CD1c-positive myeloid dendritic cell (primary cell): ENCODE results near the gene ANP32B.
"Not testable (repeated sequence)": the region's sequence is repeated elsewhere in the genome, so short reads cannot be mapped to it uniquely, and the experiment has no call there.

Experiments used
- DNase-seq: peaks from one replicate; pipeline ENCODE4 v3.0.0-alpha.2; 2016; ENCODE audit errors: extremely low spot score

ANP32B gene

GRCh38 chr9:97963232-97963631 is 19.9 kb upstream of the ANP32B start:
- no peak for DNase-seq

GRCh38 chr9:97964901-97965300 is 18.2 kb upstream of the ANP32B start:
- DNase-seq, result no peak

- DNase-seq, result no peak
These were observed 16.6 kb upstream of the ANP32B start for GRCh38 chr9:97966493-97966892.

- no peak for DNase-seq
These were observed 14.1 kb upstream of the ANP32B start for GRCh38 chr9:97969014-97969413.

GRCh38 chr9:97970165-97970564 is 13.0 kb upstream of the ANP32B start:
- no peak for DNase-seq

GRCh38 chr9:97972753-97973152 is 10.4 kb upstream of the ANP32B start:
- DNase-seq, result no peak

DNA sequence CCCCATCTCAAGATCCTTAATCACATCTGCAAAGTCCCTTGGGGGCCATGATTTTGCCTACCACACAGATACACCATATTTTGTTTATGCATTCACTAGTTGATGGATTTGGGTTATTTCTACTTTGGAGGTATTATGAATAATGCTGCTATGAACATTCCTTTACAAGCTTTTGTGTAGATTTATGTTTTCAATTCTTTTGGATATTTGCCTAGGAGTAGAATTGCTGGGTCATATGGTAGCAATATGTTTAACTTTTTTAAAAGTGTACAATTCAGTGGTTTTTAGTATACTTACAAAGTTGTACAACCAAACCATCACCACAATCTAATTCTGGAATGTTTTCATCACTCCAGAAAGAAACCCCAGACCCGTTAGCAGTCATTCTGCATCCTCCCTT is 7.8 kb upstream of the ANP32B start:
- no peak for DNase-seq

GRCh38 chr9:97976633-97977032 is 6.5 kb upstream of the ANP32B start:
- DNase-seq, result not testable (repeated sequence)

- DNase-seq, result no peak
These were observed 4.6 kb upstream of the ANP32B start for GRCh38 chr9:97978371-97979130.

DNA sequence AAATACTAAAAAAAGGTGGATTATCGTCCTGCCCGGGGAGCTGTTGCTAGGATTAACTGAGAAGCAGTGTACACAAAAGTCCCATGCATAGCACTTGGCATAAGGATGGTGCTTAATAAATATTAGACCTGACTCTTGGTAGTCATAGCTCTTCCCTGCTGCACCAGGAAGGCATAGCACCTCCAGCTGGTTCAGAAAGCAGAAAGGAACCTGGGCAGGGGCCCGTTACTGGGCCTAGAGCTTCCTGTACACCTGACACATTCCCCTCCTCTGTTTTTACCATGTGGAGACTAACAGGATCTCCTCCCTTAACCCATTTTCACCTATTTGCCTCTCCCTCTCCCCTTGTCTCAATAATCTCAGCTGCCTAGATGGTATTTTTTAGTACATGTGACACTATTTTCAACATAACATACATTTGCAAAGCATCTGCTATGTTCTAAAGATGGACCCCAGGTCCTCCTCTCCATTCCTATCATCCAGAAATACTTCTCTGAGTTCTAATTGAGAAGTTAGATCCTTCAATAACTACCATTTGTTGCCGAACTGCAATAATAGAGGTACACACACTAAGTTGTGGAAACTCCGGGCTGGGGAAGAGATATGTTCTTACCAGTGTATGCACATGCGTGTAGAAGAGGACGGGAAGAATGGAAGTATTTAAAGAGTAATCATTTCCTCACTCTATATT is 3.2 kb upstream of the ANP32B start:
- DNase-seq, result no peak

GRCh38 chr9:97980479-97980803 is 2.7 kb upstream of the ANP32B start:
- DNase-seq, result no peak

GRCh38 chr9:97980918-97981845 is 2.0 kb upstream of the ANP32B start:
- no peak for DNase-seq

- DNase-seq, result no peak
These were observed 1.1 kb upstream of the ANP32B start for GRCh38 chr9:97981846-97982682.

DNA sequence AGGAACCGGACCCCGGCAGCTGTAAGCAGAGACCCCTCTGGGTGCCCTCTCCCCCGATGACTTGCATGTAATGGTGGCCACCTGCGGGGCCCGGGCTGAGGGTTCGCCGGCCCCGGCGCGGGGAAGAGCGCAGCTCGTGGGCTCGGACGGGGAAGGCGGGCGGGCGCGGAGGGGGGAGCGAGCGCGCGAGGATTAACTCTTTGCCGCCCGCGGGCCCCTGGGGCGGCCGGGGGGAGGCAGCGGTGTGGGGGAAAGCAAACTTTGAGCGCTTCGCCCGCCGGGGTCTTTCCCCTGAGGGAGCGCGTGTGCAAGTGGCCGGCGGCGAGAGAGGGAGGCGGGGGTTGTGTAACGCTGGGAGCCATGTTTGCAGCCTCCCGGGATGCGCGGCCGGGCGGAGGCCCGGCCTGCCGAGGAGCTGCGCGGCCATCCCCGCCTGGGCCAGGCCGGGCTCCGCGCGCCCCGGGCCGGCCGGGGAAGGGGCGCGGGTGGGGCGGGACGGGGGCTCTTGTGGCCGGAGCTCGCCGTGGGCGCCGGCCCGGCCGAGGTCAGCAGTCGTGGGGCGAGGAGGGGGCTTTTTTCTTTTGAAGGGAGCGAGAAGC is 547 bp downstream of the ANP32B start:
- DNase-seq, result peak; percentile 57

DNA sequence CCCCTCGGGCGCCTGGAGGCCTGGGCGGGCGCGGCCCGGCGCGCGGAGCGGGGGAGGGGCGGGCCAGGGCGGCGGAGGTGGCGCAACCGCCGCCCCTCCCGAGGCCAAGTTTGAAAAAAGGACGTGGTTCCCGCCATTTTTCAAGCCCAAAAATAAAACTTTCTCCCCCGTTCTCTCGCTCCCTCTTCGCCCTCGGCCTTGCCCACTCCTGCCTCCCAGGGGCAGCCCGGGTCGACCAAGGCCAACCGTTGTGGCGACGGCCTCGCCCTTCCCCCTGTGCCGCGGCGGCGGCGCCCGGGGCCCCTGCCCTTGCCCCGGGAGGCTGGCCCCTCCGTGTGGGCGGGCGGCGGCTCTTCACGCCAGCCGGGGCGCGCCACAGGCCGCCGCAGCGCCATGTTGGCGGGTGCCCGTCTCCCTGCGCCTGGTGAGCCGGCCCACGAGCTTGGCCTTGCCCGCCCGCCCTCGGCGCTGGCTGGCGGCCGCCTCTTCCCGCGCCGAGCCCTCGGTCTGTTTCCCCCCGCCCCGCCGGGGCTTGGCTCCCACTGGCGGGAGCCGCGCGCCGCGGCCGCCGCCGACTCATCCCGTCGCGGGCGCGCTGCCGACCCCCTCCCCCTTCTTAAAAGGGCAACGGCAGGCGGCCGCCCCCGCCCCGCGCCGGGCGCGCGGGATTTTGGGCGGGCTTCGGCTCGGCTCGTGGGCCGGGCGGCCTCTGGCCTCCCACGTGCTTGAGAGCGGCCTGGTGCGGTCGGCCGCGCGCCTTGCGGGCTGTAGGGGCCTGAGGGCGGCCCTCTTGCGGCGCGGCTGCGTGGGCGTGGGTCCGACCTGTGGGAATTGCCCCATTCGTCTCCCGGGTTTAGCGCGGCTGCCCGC is 1.3 kb downstream of the ANP32B start:
- DNase-seq, result peak; percentile 90

DNA sequence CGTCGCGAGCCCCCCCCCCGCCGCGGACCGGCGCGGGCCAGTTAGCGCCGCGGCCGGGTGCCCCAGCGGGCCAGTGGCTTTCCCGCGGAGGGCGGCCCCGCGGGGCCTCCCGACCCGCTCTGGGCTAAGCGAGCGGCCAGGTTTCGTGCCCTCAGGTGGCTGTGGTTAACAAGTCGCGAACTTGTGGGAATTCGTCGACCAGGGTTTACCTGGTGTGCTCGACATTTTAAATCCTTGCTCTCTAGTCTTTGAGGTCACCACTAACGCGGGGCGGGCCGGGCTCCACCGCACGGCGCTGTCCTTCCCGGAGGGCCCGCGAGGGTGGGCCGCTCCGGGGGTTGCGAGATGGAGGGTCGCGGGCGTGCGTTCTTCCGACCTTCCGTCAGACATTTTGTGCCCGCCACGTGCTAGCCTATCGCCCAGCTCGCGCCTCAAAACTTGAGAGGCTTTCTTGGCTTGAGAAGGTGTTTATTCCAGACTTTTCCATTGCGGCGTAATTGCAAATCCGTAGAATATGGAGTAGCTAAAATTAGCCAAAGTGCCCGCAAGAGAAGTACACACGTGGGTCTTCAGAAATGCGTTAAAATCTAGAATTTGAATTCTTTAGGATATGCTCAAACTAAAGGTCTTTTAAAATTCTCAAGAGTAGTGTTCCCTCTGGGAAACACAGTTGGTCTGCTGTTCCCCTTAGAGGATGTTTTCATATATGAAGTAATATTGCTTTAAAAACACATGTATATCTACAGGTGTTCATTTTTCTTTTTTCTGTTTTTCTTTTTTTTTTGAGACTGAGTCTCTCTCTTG is 2.1 kb downstream of the ANP32B start:
- peak; percentile 4 for DNase-seq

- no peak for DNase-seq
These were observed 4.3 kb downstream of the ANP32B start for GRCh38 chr9:97987487-97987886.

GRCh38 chr9:97990259-97990658 is 7.1 kb downstream of the ANP32B start:
- DNase-seq, result no peak

DNA sequence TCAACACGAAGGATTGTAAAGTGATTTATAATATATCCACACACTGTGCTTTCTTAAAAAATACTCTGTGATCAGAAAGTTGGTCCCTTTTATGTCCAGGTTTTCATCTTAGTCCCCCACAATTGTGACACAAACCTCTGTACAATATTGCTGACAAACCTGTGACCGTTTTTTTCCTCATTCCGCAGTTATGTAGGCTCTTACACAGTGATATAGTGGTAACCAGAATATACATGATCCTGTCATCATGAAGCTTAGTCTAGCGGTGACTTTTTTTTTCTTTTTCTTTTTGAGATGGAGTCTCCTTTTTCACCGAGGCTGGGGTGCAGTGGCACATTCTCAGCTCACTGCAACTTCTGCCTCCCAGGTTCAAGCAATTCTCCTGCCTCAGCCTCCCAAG is 8.7 kb downstream of the ANP32B start:
- DNase-seq, result no peak
